Small intestine (tissue), 7 donors: ENCODE data around the gene FCER2. TPM values are rescaled to one million over a fixed set of nuclear protein-coding genes. Genes with fewer than 3 reads are reported as not detected.
"Not testable (repeated sequence)": the region's sequence is repeated elsewhere in the genome, so short reads cannot be mapped to it uniquely, and the experiment has no call there.

ENCODE experiments used
- DNase-seq, 2 donors: peaks; one replicate each; pipeline versions ENCODE4 v3.0.0 to v3.0.0-alpha.2; 2013
- FAIRE-seq: peaks from 2 replicates; lab custom pipeline; 2012; peaks lifted over from hg19 to GRCh38; lab: Jason Lieb, UNC
- H3K27ac ChIP-seq, 3 donors: one replicate each; pipeline ENCODE4 v1.5.1; 2013; ENCODE audit warnings: low read length in 2 of 3, mild to moderate bottlenecking in 2 of 3, control low read depth in 1 of 3, inconsistent platforms in 1 of 3, low read depth in 1 of 3, moderate library complexity in 1 of 3
- H3K27me3 ChIP-seq, 3 donors: one replicate each; pipeline ENCODE4 v1.6.1; 2013; ENCODE audit warnings: low read length in 3 of 3, inconsistent platforms in 1 of 3; ENCODE audit not compliant: control insufficient read depth in 3 of 3, insufficient read depth in 3 of 3
- H3K36me3 ChIP-seq, 3 donors: one replicate each; pipeline ENCODE4 v1.6.1; 2013; ENCODE audit warnings: low read length in 3 of 3, inconsistent platforms in 1 of 3, low read depth in 1 of 3, mild to moderate bottlenecking in 1 of 3, moderate library complexity in 1 of 3; ENCODE audit not compliant: control insufficient read depth in 3 of 3, insufficient read depth in 2 of 3
- H3K4me1 ChIP-seq, 3 donors: one replicate each; pipeline ENCODE4 v1.6.1; 2013; ENCODE audit warnings: low read length in 2 of 3, inconsistent platforms in 1 of 3, low read depth in 1 of 3, mild to moderate bottlenecking in 1 of 3, moderate library complexity in 1 of 3; ENCODE audit not compliant: control insufficient read depth in 3 of 3, insufficient read depth in 2 of 3
- H3K4me3 ChIP-seq, 3 donors: one replicate each; pipeline ENCODE4 v1.5.1; 2013; ENCODE audit warnings: low read length in 3 of 3, control low read depth in 1 of 3, inconsistent platforms in 1 of 3, low read depth in 1 of 3, mild to moderate bottlenecking in 1 of 3, moderate library complexity in 1 of 3
- H3K9me3 ChIP-seq, 2 donors: one replicate each; pipeline ENCODE4 v1.6.1; 2013; ENCODE audit warnings: low read depth in 1 of 2, low read length in 1 of 2; ENCODE audit not compliant: control insufficient read depth in 2 of 2, insufficient read depth in 1 of 2
- WGBS, 3 donors: extraction: QIAGEN DNeasy Blood & Tissue Kit; methylation state at CpG; one replicate each; pipeline ENCODE4 v1.1.7; 2013; 5-methylcytosine and 5-hydroxymethylcytosine counted together
- polyA plus RNA-seq, 4 donors: library from polyadenylated mRNA; stranded (reverse) in 3 of 4; unstranded in 1 of 4; fragments of 200-250 nt in 3 of 4; fragments of 120-200 nt in 1 of 4; gene quantifications; one replicate each; pipeline versions ENCODE4 v1.2.1 to v1.2.3, GENCODE V29; 2013
- donor health status: healthy with polysubstance abuse.
- donor health status: control.
- donor health status: control.
- donor health status: Bipolar disorder and iron deficiency.
- donor health status: healthy.

Gene FCER2
- polyA plus RNA-seq, 4 donors, result 0.27 to 0.90 TPM; not detected in 2

- no peak overlapping the region for H3K4me3 ChIP-seq
- H3K27ac ChIP-seq, result no peak overlapping the region
- WGBS, 3 donors, result 73 to 91% (median 90%) methylated on average over 18 to 20 of the region's 20 CpGs
- DNase-seq (no peak), FAIRE-seq (no peak)
- H3K9me3 ChIP-seq, result no peaks in the 10 kb centered on the region
- H3K36me3 ChIP-seq, result peaks cover 6 to 67% (median 12%) of the 10 kb centered on the region in 3 donors
- H3K27me3 ChIP-seq, result peaks cover 0 to 2% (median 0%) of the 10 kb centered on the region in 3 donors
- H3K4me1 ChIP-seq, result no peaks in the 10 kb centered on the region
These were observed 56.1 kb downstream of the FCER2 start for GRCh38 chr19:7645656-7646425.

- Histone ChIP-seq H3K4me1 (no peaks in the 10 kb centered on the region), H3K4me3 (no peak overlapping the region), H3K36me3 (peaks cover 6 to 74% (median 12%) of the 10 kb centered on the region in 3 donors), H3K27ac (no peak overlapping the region), H3K27me3 (no peaks in the 10 kb centered on the region), H3K9me3 (no peaks in the 10 kb centered on the region)
- FAIRE-seq (no peak), DNase-seq (no peak)
- WGBS, 3 donors, result 90 to 91% (median 90%) methylated on average over 14 of the region's 14 CpGs
These were observed 56.8 kb downstream of the FCER2 start for GRCh38 chr19:7645163-7645562.

GRCh38 chr19:7644550-7644877, 57.4 kb downstream of the FCER2 start:
- H3K27me3 ChIP-seq, result no peaks in the 10 kb centered on the region
- H3K27ac ChIP-seq, result no peak overlapping the region
- H3K36me3 ChIP-seq, result peaks cover 6 to 76% (median 12%) of the 10 kb centered on the region in 3 donors
- no peak overlapping the region for H3K4me3 ChIP-seq
- H3K9me3 ChIP-seq, result no peaks in the 10 kb centered on the region
- DNase-seq, result no peak
- FAIRE-seq, result no peak
- H3K4me1 ChIP-seq, result no peaks in the 10 kb centered on the region
- WGBS, 3 donors, result 93 to 97% (median 95%) methylated on average over 13 to 20 of the region's 20 CpGs

- H3K27ac ChIP-seq, H3K27me3 ChIP-seq, FAIRE-seq, H3K4me1 ChIP-seq, H3K9me3 ChIP-seq, H3K4me3 ChIP-seq: not testable (repeated sequence)
- DNase-seq, result peak in 1 of 2 donors; percentile 56
- peaks cover 6 to 80% (median 12%) of the 10 kb centered on the region in 3 donors for H3K36me3 ChIP-seq
- WGBS, 3 donors, result 58 to 84% (median 73%) methylated on average over 8 to 10 of the region's 10 CpGs
These were observed 58.0 kb downstream of the FCER2 start for GRCh38 chr19:7643629-7644549.

- DNase-seq (no peak), FAIRE-seq (no peak)
- peaks cover 0 to 1% (median 0%) of the 10 kb centered on the region in 3 donors for H3K4me1 ChIP-seq
- no peak overlapping the region for H3K27ac ChIP-seq
- WGBS, 3 donors, result 92 to 98% (median 97%) methylated on average over 8 of the region's 8 CpGs
- H3K9me3 ChIP-seq, result no peaks in the 10 kb centered on the region
- H3K4me3 ChIP-seq, result no peak overlapping the region
- peaks cover 0 to 2% (median 0%) of the 10 kb centered on the region in 3 donors for H3K27me3 ChIP-seq
- H3K36me3 ChIP-seq, result peaks cover 6 to 81% (median 12%) of the 10 kb centered on the region in 3 donors
These were observed 58.9 kb downstream of the FCER2 start for GRCh38 chr19:7643031-7643415.

GRCh38 chr19:7642295-7643030, 59.5 kb downstream of the FCER2 start:
- H3K27me3 ChIP-seq, result peaks cover 0 to 2% (median 0%) of the 10 kb centered on the region in 3 donors
- H3K4me3 ChIP-seq, result no peak overlapping the region
- no peak overlapping the region for H3K27ac ChIP-seq
- FAIRE-seq (no peak), DNase-seq (no peak)
- H3K9me3 ChIP-seq, result no peaks in the 10 kb centered on the region
- WGBS, 3 donors, result 91 to 96% (median 94%) methylated on average over 23 to 27 of the region's 27 CpGs
- H3K4me1 ChIP-seq, result peaks cover 0 to 3% (median 0%) of the 10 kb centered on the region in 3 donors
- H3K36me3 ChIP-seq, result peaks cover 6 to 77% (median 12%) of the 10 kb centered on the region in 3 donors

GRCh38 chr19:7641290-7642276, 60.3 kb downstream of the FCER2 start:
- H3K27ac ChIP-seq, result no peak overlapping the region
- peaks cover 0 to 2% (median 0%) of the 10 kb centered on the region in 3 donors for H3K27me3 ChIP-seq
- no peak overlapping the region for H3K4me3 ChIP-seq
- FAIRE-seq (no peak), DNase-seq (no peak)
- no peaks in the 10 kb centered on the region for H3K9me3 ChIP-seq
- WGBS, 3 donors, result 84 to 86% (median 86%) methylated on average over 38 to 43 of the region's 43 CpGs
- H3K36me3 ChIP-seq, result peaks cover 6 to 68% (median 7%) of the 10 kb centered on the region in 3 donors
- H3K4me1 ChIP-seq, result peaks cover 0 to 5% (median 0%) of the 10 kb centered on the region in 3 donors
